ENCODE measurements around the gene ARL6IP4.

ARL6IP4 gene

GRCh38 chr12:122959566-122960192 is 20.8 kb upstream of the ARL6IP4 start:
- DNase-seq, result no peak

- DNase-seq, result no peak
These were observed 20.3 kb upstream of the ARL6IP4 start for GRCh38 chr12:122960193-122960569.

GRCh38 chr12:122961531-122962329 is 18.8 kb upstream of the ARL6IP4 start:
- DNase-seq, result no peak

GRCh38 chr12:122963941-122964265 is 16.6 kb upstream of the ARL6IP4 start:
- no peak for DNase-seq

- DNase-seq, result no peak
These were observed 15.8 kb upstream of the ARL6IP4 start for GRCh38 chr12:122964439-122965257.

- no peak for DNase-seq
These were observed 15.1 kb upstream of the ARL6IP4 start for GRCh38 chr12:122965321-122965751.

- DNase-seq, result peak; percentile 65
These were observed 14.4 kb upstream of the ARL6IP4 start, which contains the start of gene ABCB9 for GRCh38 chr12:122965851-122966742. TSS of gene ABCB9 (minus strand) at chr12:122966463. CDS start at chr12:122960235, 6,228 bp downstream.

- DNase-seq, result no peak
These were observed 13.5 kb upstream of the ARL6IP4 start for GRCh38 chr12:122966743-122967550.

- no peak for DNase-seq
These were observed 12.4 kb upstream of the ARL6IP4 start for GRCh38 chr12:122968104-122968503.

- DNase-seq, result no peak
These were observed 10.8 kb upstream of the ARL6IP4 start for GRCh38 chr12:122969676-122970075.

- DNase-seq, result peak; percentile 97
These were observed 6.1 kb upstream of the ARL6IP4 start for GRCh38 chr12:122974274-122974891.

- DNase-seq, result peak; percentile 70
These were observed 5.3 kb upstream of the ARL6IP4 start, which contains the start of gene OGFOD2 for GRCh38 chr12:122974892-122975789. TSS of gene OGFOD2 (plus strand) at chr12:122975244. CDS start at chr12:122975252, 8 bp downstream.

GRCh38 chr12:122975790-122976647 is 4.5 kb upstream of the ARL6IP4 start:
- DNase-seq, result no peak

- no peak for DNase-seq
These were observed 3.9 kb upstream of the ARL6IP4 start for GRCh38 chr12:122976648-122976975.

- no peak for DNase-seq
These were observed 3.3 kb upstream of the ARL6IP4 start for GRCh38 chr12:122977153-122977552.

GRCh38 chr12:122977655-122978392 is 2.7 kb upstream of the ARL6IP4 start:
- DNase-seq, result no peak

GRCh38 chr12:122978507-122978955 is 1.9 kb upstream of the ARL6IP4 start:
- no peak for DNase-seq
